GM12874 (cell line): Measurements from ENCODE around the gene EML4.

ENCODE experiments used
- TF ChIP-seq, protein P1 (sequence below): IDR thresholded peaks from 2 replicates; pipeline ENCODE4 v1.5.1; 2011; ENCODE audit warnings: low read depth, mild to moderate bottlenecking, control low read depth, low read length, moderate library complexity; ENCODE audit not compliant: insufficient read depth

The EML4 gene

DNA sequence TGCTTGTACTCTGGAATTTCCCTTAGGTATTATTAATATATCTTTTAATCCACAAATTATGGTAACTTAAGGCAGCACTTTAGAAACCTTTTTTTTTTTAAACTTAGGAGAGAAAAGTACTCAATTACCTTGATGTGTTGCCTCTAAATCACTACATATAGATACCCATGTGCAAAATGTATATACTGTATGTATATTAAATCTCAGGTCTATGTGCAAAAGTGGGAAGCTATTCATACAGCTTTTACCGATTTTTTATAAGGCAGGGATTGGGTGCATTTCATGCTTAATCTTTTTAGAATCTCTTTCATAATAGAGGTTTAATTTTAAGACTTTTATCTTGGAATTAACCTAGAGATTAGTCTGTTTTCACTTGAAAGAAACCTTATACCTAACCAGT is 3.4 kb downstream of the EML4 start:
- TF ChIP-seq, protein P1, sequence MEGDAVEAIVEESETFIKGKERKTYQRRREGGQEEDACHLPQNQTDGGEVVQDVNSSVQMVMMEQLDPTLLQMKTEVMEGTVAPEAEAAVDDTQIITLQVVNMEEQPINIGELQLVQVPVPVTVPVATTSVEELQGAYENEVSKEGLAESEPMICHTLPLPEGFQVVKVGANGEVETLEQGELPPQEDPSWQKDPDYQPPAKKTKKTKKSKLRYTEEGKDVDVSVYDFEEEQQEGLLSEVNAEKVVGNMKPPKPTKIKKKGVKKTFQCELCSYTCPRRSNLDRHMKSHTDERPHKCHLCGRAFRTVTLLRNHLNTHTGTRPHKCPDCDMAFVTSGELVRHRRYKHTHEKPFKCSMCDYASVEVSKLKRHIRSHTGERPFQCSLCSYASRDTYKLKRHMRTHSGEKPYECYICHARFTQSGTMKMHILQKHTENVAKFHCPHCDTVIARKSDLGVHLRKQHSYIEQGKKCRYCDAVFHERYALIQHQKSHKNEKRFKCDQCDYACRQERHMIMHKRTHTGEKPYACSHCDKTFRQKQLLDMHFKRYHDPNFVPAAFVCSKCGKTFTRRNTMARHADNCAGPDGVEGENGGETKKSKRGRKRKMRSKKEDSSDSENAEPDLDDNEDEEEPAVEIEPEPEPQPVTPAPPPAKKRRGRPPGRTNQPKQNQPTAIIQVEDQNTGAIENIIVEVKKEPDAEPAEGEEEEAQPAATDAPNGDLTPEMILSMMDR = no peak

DNA sequence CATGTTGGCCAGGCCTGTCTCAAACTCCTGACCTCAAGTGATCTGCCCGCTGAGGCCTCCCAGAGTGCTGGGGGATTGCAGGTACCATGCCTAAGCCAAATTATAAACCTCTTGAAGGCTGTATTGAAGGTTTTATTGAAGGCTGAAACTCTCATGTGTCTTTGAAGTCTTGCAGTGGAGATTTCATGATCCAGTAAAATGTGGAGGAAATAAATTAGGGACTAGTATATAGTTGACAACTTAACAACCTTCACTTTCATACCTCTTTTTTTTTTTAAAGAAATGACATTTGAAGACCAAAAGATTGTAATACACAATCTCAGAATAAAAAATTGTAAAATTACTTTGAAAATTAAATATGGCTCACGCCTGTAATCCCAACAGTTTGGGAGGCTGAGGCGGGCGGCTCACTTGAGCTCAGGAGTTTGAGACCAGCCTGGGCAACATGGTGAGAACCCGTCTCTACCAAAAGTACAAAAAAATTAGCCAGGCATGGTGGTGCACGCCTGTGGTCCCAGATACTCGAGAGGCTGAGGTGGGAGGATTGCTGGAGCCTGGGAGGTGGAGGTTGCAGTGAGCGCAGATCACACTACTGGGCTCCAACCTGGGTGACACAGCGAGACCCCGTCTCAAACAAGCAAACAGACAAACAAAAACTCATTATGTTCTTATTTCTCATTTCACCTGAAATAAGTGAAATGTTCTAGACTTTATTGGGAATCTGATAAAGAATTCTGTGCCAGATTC is 8.0 kb downstream of the EML4 start:
- TF ChIP-seq, protein P1 = no peak

DNA sequence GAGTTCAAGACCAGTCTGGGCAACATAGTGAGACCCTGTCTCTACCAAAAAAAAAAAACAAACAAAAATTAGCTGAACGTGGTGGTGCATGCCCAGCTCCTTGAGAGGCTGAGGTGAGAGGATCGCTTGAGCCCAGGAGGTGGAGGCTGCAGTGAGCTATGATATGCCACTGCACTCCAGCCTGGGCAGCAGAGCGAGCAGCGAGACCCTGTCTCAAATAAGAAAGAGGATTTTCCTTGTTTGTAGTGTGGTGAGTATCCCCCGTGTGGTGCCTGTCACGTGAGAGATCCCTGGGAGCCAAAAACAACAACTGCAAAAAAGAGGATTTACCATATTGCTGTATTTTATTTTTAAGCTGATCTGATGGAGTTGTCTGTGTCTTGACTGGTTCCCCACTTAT is 9.2 kb downstream of the EML4 start:
- TF ChIP-seq, protein P1 = no peak

DNA sequence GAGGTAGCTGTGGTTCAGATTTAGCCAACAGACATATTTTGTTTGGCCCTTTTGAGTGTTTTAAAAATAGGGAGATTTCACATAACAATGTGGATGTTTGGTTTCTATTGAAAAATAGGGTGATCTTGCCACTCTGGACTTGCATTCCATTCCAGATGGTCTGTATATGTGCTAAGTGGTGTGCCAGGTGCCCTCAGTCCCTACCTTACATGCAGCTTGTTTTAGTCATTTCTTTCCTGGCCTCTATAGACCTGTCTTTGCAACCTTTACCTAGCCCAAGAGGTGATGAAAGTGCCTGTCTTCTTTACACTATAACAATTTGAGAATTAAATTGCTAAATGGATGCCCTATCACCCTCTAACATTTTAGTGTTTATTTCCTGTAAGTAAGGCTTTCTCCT is 11.1 kb downstream of the EML4 start:
- TF ChIP-seq, protein P1 = no peak

DNA sequence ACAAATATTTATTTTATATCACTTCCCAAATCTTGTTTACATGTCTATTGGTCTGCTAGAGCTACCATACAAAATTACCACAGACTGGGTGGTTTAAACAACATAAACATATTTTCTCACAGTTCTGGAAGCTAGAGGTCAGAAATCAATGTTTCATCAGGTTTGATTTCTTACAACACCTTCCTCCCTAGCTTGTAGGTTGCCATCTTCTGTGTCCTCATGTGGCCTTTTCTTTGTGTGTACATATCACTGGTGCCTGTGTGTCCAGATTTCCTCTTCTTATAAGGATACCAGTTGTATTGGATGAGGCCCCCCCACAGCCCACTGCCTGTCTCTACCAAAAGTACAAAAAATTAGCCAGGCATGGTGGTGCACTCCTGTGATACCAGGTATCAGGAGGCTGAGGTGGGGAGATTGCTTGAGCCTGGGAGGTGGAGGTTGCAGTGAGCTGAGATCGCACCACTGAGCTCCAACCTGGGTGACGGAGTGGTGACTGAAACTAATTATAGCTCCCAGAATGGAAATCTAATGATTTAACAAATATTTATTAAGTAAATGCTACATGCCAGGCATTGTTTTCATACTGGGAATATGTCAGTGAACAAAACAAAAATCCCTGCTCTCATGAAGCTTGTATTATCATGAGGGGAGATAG is 13.6 kb downstream of the EML4 start:
- TF ChIP-seq, protein P1 = no peak

DNA sequence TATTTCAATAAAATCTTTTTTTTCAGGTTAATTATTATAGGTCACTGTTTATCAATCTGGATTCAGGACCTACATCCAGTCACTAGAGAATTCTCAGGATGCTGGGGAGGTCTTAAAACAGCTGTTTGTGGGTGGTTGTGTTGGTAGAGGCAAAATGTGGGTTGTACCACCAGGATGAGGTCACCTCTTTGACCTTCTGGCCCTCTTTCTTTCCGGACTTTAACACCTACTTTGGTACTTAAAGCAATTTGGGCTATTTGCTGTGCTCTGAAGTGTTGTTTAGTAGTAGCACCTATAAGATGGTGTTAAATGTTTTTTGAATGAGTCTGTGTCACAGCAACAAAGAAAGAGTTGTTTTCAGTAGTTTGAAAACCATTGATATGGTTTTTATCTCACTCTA is 14.6 kb downstream of the EML4 start:
- TF ChIP-seq, protein P1 = no peak

- TF ChIP-seq, protein P1 = no peak
Observed at GRCh38 chr2:42184346-42184745, 15.2 kb downstream of the EML4 start.
